IPS DF 4.7 (cell line): Measurements from ENCODE around the gene PEX10.

Experiments
- DNase-seq: peaks from one replicate; pipeline ENCODE4 v3.0.0-alpha.2; 2013; ENCODE audit warnings: low spot score; ENCODE audit errors: extremely low read depth

Gene PEX10

GRCh38 chr1:2425892-2426291 is 13.5 kb upstream of the PEX10 start:
- no peak for DNase-seq

DNA sequence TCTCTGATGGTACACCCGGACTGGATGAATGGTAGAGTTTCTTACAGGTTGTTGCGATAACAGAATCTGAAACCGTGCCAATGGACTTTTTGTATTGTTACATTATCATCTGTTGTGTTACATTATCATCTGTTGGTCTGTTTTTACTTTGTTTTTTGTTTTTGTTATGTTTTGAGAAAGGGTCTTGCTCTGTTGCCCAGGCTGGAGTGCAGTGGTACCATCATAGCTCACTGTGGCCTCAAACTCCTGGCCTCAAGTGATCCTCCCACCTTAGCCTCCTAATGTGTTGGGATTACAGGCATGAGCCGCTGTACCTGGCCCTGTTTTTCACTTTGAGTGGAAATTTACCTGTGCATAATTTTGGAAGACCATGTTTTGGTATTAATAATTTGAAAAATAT is 10.2 kb upstream of the PEX10 start:
- no peak for DNase-seq

DNA sequence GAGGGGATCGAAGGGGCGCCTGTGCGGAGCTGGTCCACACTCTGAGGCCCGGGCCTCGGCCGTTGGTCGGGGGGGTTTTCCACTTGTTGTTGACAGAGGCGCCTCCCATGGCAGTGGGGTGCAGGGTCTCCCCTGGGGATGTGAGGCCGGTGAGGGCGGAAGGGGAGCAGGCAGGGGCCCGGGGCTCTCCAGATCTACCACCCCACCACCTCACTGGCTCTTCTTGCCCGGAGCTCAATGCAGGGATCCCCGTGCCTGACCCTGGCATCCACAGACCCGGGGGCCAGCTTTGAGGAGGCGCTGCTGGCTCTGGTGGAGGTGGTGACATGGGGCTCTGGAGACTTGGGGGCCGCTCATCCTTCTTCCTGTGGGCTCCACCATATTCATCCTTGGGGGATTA is 7.1 kb upstream of the PEX10 start:
- DNase-seq, result no peak

- DNase-seq, result no peak
Observed at GRCh38 chr1:2418791-2419320, 6.5 kb upstream of the PEX10 start.

DNA sequence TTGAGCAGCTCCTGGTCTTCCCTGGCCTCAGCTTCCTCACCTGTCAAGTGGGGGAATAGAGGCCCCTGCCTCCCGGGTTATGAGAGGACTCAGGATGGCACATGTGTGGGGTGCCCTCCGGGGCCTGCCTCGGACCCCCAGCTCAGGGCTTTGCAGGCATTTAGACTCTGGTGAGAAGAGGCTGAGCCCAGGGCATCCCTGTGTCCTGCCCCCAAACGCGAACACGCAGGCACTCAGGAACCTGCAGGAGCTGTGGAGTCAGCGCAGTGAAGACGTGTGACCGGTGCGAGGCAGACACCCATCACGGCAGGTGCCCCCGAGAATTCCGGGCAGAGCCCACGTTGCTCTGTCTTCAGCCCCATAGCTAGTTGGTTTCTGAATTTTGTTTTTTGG is 5.5 kb upstream of the PEX10 start:
- no peak for DNase-seq

- no peak for DNase-seq
Observed at GRCh38 chr1:2417083-2417832, 4.9 kb upstream of the PEX10 start.

- DNase-seq, result no peak
Observed at GRCh38 chr1:2416403-2416802, 4.0 kb upstream of the PEX10 start.

DNA sequence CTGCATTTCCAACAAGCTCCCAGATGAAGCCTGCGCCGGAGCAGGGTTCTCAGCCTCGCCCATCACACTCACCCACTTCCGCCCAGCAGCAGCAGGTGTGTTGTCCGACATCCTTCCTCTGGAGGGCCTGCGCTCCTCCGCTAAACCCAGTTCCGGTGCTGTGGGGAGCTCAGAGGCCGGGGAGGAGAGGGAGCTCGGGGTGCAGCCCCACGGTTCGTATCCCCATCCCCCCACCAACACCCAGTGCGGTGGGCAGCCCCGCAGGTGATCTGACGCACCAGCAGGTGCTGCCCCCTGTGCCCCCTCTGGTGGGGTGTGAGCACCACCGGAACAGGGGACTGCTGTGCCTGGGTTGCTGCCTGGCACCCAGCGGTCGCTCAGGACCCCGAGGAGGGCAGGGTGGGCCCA is 3.4 kb upstream of the PEX10 start:
- no peak for DNase-seq

GRCh38 chr1:2415337-2415736 is 3.0 kb upstream of the PEX10 start:
- DNase-seq, result no peak

DNA sequence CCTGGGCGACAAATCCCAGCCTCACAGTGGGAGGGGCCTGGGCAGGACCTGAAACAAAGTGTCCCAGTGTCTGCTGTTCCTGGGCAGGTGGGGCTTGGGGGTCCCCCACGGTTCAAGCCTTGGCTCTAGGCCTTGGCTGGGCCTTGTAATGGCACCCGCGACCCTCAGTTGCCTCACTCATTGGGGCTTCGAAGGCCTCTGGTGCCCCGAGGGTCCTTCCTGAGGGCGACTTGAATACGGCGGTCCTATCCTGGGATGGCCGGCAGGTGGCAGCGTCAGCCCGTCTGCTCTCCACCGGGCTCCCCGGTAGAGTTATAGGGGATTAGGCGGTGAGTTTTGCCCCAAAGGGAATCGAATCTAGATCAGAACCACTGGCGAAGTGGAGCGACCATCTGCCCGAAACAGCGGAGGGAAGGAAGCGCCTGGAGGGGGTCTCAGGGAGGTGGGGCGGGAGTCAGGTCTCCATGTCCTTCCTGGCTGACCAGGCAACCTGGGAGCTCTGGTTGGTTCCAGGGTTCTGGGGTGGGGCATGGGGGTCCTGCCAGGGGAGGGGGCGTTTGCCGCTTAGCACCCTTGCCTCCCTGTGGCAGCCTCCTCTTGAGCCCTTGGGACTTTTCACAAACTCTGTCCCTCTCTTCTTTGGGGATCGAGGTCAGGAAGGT is 2.1 kb upstream of the PEX10 start:
- no peak for DNase-seq

GRCh38 chr1:2413495-2414296 is 1.3 kb upstream of the PEX10 start:
- no peak for DNase-seq

- no peak for DNase-seq
Observed at GRCh38 chr1:2412773-2413494, 570 bp upstream of the PEX10 start.

DNA sequence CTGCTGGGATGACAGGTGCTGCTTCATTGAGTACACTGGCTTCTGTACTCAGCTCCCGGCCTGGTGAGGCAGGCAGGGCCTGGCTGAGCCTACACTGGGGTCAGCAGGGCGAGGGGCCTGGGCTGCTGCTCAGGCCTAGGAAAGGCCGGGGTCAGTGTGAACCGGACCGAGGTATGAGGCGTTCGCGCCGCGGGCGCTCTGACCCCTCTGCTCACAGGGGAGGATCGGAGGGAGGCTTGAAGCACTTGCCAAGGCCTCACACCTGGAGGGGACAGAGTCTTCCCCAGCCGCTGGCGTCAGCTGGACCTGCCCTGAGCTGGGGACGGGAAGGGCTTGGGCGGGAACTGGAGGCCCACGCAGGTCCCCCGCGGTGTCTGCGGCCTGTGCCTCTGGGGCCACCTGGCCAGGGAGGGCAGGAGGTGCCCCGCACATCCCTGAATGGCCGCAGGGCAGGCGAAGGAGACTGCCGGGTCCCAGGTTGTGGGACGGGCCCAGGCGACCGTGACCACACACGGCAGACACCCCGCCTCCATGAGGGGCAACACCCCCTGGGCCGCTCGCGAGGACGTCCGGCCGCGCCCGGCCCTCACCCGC is 466 bp downstream of the PEX10 start:
- no peak for DNase-seq

DNA sequence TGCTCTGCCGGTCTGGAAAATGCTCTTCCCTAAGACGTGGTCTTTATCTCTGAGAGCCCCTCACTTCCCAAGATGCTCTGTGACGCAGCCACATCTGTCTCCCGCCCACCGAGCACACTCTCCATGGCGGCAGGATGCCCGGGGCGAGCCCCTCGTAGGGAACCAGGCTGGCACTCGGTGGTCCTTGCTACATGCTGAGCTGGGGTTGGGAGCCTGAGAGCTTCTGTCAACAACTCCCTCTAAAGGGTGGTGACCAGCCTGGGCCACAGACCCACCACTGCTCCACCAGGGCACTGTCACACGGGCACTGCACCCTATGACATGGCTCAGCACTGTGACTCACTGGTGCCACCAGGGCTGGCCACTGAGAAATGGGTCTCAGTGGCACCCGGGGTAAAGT is 2.6 kb downstream of the PEX10 start:
- no peak for DNase-seq

DNA sequence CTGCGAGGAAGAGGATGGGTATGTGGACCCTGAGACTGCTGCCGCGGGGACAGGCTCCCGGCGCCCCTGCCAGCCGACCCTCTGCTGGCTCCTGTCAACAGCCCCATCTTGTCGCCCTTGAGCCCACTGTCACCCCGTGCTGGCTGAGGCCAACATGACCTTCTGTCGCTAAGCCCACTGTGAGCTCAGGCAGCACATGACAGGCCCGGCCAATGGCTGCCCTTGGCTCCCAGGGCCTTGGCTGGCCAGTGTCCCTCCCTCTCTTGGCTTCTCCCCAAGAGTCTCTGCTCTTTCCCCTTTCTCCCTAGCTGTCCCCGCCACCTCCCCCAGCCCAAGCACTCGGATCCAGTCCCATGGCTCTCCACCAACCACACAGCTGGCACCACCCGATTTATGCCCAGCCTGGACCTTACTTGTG is 3.5 kb downstream of the PEX10 start:
- DNase-seq, result no peak

DNA sequence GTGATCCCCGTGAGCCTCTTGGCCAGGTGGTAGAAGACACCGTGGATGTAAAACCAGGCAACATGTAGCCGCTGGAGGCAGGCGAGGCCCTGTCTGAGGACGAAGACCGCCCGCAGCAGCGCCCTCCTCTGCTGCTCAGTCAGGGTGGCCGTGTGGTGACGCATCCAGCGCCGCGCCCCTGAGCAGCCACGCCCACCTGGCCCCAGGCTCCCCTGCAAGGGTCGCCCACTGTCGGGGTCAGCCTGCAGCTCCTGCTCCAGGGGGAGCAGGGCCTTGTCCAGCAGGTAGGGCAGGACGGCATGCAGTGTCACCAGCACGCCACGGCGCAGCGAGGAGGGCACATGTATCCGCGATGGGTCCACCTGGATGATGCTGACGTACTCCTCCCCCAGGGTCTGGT is 3.9 kb downstream of the PEX10 start:
- DNase-seq, result no peak

- DNase-seq, result no peak
Observed at GRCh38 chr1:2407991-2408275, 4.4 kb downstream of the PEX10 start.

DNA sequence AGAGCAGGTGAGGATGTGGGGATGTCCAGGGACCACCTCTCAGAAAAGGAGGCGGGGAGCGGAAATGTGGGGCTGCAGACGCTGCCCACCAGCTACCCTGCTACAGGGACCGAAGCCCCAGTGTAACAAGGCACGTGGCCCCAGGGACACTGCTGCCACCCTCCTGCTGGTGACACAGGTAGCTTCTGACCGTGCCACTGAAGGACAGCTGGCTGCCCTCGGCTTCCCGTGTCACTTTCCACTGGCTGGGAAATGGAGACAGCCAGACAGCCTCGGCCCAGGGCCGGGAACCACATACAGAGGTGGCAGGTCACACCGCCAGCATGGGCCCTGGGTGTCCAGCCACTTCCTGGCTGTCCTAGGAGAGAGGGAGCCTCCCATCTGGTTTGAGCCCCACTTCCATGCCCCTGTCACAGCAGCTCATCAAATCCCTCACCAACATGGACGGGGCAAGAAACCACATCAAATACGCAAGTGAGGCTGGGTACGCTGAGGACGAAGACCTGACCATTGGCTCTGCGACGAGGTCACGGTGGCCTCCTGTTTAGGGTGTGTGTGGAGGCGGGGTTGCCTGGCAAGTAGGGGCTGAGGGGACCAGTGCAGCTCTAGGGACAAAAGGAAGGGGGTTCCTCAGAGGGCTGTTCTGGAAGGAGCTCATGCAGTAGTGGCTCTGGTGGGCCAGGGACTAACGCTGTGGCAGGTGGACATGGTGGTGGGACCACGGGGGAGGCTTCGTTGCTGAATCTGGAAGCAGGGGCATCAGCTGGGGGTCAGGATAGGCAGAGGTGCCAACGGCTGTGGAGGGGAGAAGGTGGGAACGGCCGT is 5.0 kb downstream of the PEX10 start:
- no peak for DNase-seq

DNA sequence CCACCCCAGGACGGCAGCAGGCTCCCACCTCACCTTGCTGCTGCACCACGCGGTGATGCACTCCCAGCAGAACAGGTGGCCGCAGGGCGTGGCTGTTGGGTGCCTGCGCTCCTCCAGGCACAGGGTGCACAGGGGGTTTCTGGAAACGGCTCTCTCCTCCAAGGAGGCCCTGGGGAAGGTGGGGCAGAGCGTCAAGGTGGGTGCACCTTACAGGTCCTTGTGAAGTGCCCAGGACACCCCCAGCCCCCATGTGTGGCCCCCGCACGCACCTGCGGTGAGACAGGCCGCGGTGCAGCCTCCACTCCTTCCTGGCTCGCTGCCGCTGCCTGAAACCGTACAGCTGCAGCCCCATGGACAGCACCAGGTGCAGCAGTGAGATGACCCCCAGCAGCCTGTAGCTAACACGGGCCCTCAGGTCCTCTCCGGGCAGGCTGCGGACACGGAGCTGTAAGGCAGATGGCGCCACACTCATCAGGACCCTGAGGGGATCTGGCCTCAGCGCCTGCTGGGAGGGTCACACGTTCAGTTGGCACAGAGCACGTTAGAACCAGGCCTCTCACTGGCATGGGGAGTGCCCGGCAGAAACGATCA is 5.8 kb downstream of the PEX10 start:
- no peak for DNase-seq
